ENCODE measurements around the gene NSMCE3. TPM values are rescaled to one million over a fixed set of nuclear protein-coding genes. Genes with fewer than 3 reads are reported as not detected.

Gene NSMCE3
- total RNA-seq, 1 donor from 2014 or later: 8.1 TPM

DNA sequence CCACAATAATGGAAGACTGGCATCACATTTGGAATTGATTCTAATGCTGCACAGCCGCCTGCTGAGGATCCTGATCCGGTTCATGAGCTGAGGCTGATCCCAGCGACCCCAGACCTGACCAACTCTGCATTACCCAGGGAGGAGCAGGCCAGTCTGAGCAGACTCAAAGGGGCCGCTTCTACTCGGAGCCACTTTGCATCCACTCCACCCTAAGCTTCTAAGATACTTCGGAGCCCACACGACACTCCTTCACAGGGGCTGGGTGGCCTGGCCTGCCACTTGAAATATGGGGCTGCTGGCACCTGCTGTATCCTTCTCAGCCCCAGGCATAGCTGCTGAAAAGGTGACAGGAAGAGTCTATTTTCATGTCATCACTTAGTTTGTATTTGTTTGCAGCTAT, 33.2 kb upstream of the NSMCE3 start:
- no peak overlapping the region for H3K4me3 ChIP-seq (ENCODE audit: low read depth, low read length)
- no peak for TF ChIP-seq CTCF (conservative IDR thresholded peaks at IDR 0.05; ENCODE audit: low read depth, low read length)
- DNase-seq (ENCODE audit: low read depth): no peak

DNA sequence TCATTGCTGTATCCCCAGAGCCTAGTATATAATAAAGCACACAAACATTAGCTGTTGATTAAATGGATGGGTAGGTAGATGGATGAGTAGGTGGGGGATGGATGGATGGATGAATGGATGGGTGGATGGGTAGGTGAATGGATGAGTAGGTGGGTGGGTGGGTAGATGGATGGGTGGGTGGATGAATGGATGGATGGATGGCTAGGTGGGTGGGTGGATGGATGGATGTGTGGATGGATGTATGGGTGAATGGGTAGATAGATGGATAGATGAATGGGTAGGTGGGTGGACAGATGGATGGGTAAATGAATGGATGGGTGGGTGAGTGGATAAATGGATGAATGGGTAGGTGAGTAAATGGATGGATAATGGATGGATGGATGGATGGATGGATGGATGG, 30.2 kb upstream of the NSMCE3 start:
- TF ChIP-seq CTCF (conservative IDR thresholded peaks at IDR 0.05; ENCODE audit: low read depth, low read length): no peak
- no peak for DNase-seq (ENCODE audit: low read depth)
- no peak overlapping the region for H3K4me3 ChIP-seq (ENCODE audit: low read depth, low read length)

DNA sequence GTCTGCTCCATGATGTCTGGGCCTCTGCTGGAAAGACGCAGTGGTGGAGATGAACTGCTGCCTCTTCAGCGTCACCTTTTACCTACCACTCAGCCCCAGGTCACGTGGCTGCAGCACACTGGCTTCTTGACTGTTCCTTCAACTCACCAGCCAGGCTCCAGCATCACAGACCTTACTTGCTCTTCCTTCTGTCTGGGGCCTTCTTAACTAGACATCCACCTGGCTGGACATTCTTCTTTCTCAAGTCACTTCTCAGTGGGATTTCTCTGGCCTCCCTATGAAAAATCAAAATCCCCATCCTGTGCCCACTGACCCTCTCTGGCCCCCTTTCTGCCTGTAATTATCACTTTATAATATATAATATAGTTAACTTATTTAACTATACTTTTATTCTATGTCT, 29.7 kb upstream of the NSMCE3 start:
- no peak overlapping the region for H3K4me3 ChIP-seq (ENCODE audit: low read depth, low read length)
- no peak for DNase-seq (ENCODE audit: low read depth)
- no peak for TF ChIP-seq CTCF (conservative IDR thresholded peaks at IDR 0.05; ENCODE audit: low read depth, low read length)

DNA sequence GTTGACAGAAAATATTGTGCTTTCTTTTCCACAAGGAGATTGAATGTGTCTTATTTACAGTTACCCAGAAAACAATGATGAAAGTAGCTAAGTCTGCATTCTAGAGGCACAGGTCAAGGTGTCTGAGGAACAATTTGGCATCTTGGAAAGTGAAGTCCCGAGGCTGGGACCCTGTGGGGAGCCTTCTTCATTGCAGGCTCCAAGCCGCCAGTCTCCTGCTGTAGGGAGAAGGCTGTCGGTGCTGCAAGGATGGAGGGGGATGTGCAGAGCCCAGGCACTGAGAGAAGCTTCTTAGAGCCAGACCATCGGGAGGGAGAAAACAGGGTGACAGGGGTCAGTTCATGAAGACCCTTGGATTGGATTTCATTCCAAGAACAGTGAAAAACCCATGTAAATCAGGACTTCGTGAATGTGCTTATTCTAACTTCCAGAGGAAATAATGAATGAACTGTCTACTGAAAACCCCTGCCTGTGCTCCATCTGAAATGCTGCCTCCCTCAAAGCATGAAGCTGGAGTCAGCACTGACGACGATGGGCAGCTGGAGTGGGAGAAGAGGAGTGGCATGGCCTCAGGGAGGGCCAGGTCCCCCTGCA, 25.2 kb upstream of the NSMCE3 start:
- H3K4me3 ChIP-seq (ENCODE audit: low read depth, low read length): no peak overlapping the region
- DNase-seq (ENCODE audit: low read depth): no peak
- TF ChIP-seq CTCF (conservative IDR thresholded peaks at IDR 0.05; ENCODE audit: low read depth, low read length): no peak

DNA sequence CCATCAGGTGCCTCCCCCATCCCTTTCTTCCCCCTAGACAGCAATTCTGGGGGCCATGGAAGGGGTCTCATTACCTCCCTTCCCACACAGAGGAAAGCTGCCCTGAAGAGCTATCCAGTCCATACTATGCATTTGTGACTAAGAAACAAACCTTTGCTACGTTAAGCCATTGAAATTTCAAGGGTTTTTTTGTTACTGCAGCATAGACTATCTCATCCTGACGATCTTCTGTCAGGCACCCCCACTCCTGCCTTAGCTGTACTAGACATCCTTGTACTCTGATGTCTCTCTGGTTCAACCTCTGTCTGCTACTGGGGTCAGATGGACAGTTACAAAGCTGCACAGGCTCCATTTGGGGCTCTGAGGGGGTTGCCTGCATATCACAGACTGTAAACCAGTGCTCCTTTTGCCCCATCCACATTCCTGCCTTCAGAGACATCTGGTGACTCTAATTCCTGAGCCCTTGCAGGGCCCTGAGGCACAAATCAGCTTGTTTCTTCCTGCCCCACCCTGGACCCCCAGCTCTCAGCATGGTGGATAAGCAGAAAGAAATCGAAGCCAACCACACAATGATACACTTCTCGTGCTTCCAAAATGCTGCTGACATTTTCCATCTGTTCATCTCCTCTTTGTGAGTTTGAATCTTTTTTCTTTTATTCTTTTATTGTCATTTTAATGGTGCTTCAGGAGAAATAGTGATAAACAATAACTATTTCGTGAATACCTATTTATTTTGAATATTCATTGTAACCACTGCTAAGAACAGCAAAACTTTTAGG, 21.6 kb upstream of the NSMCE3 start:
- TF ChIP-seq CTCF (conservative IDR thresholded peaks at IDR 0.05; ENCODE audit: low read depth, low read length): no peak
- no peak for DNase-seq (ENCODE audit: low read depth)
- no peak overlapping the region for H3K4me3 ChIP-seq (ENCODE audit: low read depth, low read length)

- DNase-seq (ENCODE audit: low read depth): no peak
- TF ChIP-seq CTCF (conservative IDR thresholded peaks at IDR 0.05; ENCODE audit: low read depth, low read length): no peak
- no peak overlapping the region for H3K4me3 ChIP-seq (ENCODE audit: low read depth, low read length)
These were observed 19.6 kb upstream of the NSMCE3 start for GRCh38 chr15:29289173-29289572.

DNA sequence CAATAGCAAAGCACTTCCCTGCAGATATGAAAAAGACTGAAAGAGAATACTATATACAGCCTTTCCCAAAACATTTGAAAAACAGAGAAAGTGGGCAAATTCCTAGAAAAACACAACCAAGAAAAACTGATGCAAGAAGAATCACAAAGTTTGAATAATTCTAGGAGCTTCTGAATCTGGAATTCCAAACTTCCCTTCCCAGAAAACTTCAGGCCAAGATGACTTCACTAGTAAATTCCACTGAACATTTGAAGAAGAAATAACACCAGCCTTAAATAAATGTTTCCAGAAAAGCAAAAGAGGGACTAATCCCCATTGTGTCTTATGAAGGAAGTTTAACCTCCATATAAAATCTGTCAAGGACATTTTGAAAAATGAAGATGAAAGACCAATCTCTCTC, 15.8 kb upstream of the NSMCE3 start:
- no peak overlapping the region for H3K4me3 ChIP-seq (ENCODE audit: low read depth, low read length)
- no peak for DNase-seq (ENCODE audit: low read depth)
- no peak for TF ChIP-seq CTCF (conservative IDR thresholded peaks at IDR 0.05; ENCODE audit: low read depth, low read length)
